Activated CD8-positive, alpha-beta T cell treated with anti-CD3 and anti-CD28 coated beads for 36 hours (primary cell): ENCODE data around the gene ALKBH3. TPM values are rescaled to one million over a fixed set of nuclear protein-coding genes. Genes with fewer than 3 reads are reported as not detected.

ENCODE experiments used
- ATAC-seq: fragments of 200-7000 bp; cut with Tn5 transposase; one replicate; pipeline ENCODE4 v1.10.0; 2021; ENCODE audit warnings: mild to moderate bottlenecking, moderate library complexity
- CTCF ChIA-PET: fragments of 350-600 bp; sonication (Branson Sonifier 250); formaldehyde crosslinking; loops from one replicate; lab custom pipeline; 2021; ENCODE audit warnings: antibody characterized with exemption; lab: Charles Lee
- POLR2A ChIA-PET: fragments of 350-600 bp; sonication (Branson Sonifier 250); formaldehyde crosslinking; loops from one replicate; lab custom pipeline; 2021; ENCODE audit warnings: antibody characterized with exemption; lab: Charles Lee
- DNase-seq: peaks from one replicate; pipeline ENCODE4 v3.0.0-alpha.2; 2020
- H3K27ac Mint-ChIP-seq: one replicate; pipeline ENCODE4 v1.8.0; 2021; ENCODE audit warnings: mild to moderate bottlenecking, mixed read lengths
- H3K27me3 Mint-ChIP-seq: one replicate; pipeline ENCODE4 v1.8.0; 2021; ENCODE audit warnings: mixed read lengths
- H3K36me3 Mint-ChIP-seq: one replicate; pipeline ENCODE4 v1.8.0; 2021; ENCODE audit warnings: low read depth, mixed read lengths
- H3K4me1 Mint-ChIP-seq: one replicate; pipeline ENCODE4 v1.8.0; 2021; ENCODE audit warnings: low read depth, mixed read lengths
- H3K4me3 Mint-ChIP-seq: one replicate; pipeline ENCODE4 v1.8.0; 2021; ENCODE audit warnings: mild to moderate bottlenecking, moderate library complexity, mixed read lengths
- H3K9me3 Mint-ChIP-seq: one replicate; pipeline ENCODE4 v1.8.0; 2021; ENCODE audit warnings: mixed read lengths
- intact Hi-C: fragments of 100-400 bp; cut with micrococcal nuclease; formaldehyde crosslinking; loops from one replicate; pipeline ENCODE4 v1.10.0; 2022
- total RNA-seq, 2 experiments: library from RNA; stranded (reverse); gene quantifications; one replicate each; pipeline ENCODE4 v1.2.3, GENCODE V29; 2021
- TF ChIP-seq, protein P1 (sequence below): fragments of 200-600 bp; IDR thresholded peaks from one replicate; pipeline ENCODE4 v1.8.0; 2022; ENCODE audit warnings: antibody characterized with exemption, mild to moderate bottlenecking

ALKBH3 gene
- total RNA-seq, 2 experiments from 2014 or later = 40.1 to 48.4 TPM

DNA sequence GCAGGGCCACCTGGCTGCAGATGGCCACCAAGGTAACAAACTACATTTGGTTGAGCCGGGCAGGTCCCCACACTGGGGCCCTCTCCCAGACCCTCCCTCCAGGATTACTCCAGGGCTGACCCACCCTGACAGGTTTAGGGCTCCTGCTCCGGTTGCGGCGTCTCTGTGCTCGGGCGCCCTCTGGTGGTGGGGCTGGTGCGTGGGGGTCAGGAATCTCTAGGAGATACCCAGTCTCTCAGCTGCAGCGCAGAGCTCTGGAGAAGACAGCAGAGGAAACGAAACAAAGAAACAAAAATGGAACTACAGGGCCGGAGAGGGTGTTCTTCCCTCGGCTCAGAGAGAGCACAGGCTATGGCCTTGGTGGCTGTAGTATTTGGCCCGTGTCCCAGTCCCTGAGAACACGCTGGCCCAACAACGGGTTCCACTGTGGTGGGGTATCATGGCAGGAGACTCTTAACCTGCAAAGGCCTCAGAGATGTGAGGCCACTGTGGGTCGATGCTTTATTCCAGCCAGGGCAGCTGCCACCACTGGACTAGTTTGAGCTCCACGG lies 64.2 kb downstream of the ALKBH3 start:
- ATAC-seq = peak; percentile 44
- no peak overlapping the region for H3K27ac Mint-ChIP-seq
- CTCF ChIA-PET = interaction anchor here (0.6 to 11.2 kb wide), 15 partner anchors 14 to 119 kb away, joined by 3 to 108 read pairs (median 3); no protein-coding TSS in a partner anchor
- H3K4me3 Mint-ChIP-seq = peak overlapping the region; percentile 79
- H3K36me3 Mint-ChIP-seq = no peaks in the 10 kb centered on the region
- DNase-seq = peak; percentile 84
- POLR2A ChIA-PET = no interaction called here
- TF ChIP-seq, protein P1, sequence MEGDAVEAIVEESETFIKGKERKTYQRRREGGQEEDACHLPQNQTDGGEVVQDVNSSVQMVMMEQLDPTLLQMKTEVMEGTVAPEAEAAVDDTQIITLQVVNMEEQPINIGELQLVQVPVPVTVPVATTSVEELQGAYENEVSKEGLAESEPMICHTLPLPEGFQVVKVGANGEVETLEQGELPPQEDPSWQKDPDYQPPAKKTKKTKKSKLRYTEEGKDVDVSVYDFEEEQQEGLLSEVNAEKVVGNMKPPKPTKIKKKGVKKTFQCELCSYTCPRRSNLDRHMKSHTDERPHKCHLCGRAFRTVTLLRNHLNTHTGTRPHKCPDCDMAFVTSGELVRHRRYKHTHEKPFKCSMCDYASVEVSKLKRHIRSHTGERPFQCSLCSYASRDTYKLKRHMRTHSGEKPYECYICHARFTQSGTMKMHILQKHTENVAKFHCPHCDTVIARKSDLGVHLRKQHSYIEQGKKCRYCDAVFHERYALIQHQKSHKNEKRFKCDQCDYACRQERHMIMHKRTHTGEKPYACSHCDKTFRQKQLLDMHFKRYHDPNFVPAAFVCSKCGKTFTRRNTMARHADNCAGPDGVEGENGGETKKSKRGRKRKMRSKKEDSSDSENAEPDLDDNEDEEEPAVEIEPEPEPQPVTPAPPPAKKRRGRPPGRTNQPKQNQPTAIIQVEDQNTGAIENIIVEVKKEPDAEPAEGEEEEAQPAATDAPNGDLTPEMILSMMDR = peak; percentile 86
- peaks cover 11% of the 10 kb centered on the region for H3K4me1 Mint-ChIP-seq
- no peaks in the 10 kb centered on the region for H3K9me3 Mint-ChIP-seq
- intact Hi-C loops = loop anchor here (1.0 kb wide), 1 partner anchor 55 kb away; no protein-coding TSS in a partner anchor
- H3K27me3 Mint-ChIP-seq = peaks cover 51% of the 10 kb centered on the region

DNA sequence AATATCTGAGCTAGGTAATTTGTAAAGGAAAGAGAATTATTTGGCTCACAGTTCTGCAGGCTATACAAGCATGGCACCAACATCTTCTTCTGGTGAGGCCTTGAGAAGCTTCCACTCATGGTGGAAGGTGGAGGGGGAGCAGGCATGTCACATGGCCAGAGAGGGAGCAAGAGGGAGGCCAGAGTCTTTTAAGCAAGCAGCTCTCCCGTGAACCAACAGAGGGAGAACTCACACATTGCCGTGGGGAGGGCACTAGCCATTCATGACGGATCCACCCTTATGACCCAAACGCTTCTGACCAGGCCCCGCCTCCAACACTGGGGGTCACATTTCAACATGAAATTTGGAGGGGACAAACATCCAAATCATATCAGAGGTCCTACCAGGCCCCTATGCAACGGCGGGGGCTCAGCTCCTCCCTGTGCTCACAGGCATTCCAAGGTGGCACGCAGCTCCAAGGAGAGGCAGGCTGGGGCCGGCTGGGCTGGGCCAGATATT lies 66.4 kb downstream of the ALKBH3 start:
- POLR2A ChIA-PET = interaction anchor here (0.6 kb wide), 1 partner anchor 14 kb away, joined by 3 read pairs; no protein-coding TSS in a partner anchor
- CTCF ChIA-PET = interaction anchor here (1.0 to 11.2 kb wide), 2 partner anchors 24 to 57 kb away, joined by 3 to 108 read pairs; no protein-coding TSS in a partner anchor

DNA sequence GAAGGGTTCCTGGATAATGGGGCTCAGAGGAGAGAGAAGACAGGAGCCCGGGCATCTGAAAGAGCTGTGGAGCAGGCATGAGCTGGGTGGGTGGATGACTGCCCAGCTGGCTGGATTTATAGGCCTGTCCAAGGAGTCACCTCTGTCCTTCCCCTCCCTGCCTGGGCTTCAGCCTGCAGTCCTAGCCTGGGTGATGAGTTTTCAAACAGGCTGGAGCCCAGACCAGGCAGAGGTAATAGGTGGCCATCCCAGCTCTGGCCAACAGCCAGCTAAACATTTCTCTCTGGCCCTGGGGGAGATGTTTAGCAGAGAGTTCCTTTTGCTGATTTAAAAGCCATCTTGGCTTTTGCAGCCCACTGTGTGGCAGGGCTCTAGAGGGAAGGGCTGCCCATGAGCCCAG lies 67.2 kb downstream of the ALKBH3 start:
- Mint-ChIP-seq H3K27me3 (peaks cover 52% of the 10 kb centered on the region), H3K27ac (no peak overlapping the region), H3K4me1 (peaks cover 9% of the 10 kb centered on the region), H3K4me3 (no peak overlapping the region), H3K9me3 (no peaks in the 10 kb centered on the region), H3K36me3 (no peaks in the 10 kb centered on the region)
- ChIA-PET POLR2A (no interaction called here), CTCF (interaction anchor here (1.1 to 11.2 kb wide), 2 partner anchors 57 to 146 kb away, joined by 3 to 108 read pairs; no protein-coding TSS in a partner anchor)
- ATAC-seq = no peak
- DNase-seq = no peak
- intact Hi-C loops = no loop called here
- TF ChIP-seq, protein P1 = no peak

More for the DNA sequence above, 66.4 kb downstream of the ALKBH3 start:
- Mint-ChIP-seq H3K9me3 (no peaks in the 10 kb centered on the region), H3K4me1 (peaks cover 9% of the 10 kb centered on the region), H3K27ac (no peak overlapping the region), H3K27me3 (peaks cover 47% of the 10 kb centered on the region), H3K4me3 (no peak overlapping the region), H3K36me3 (no peaks in the 10 kb centered on the region)
- DNase-seq (no peak), ATAC-seq (no peak)
- intact Hi-C loops = no loop called here
- TF ChIP-seq, protein P1 = no peak

DNA sequence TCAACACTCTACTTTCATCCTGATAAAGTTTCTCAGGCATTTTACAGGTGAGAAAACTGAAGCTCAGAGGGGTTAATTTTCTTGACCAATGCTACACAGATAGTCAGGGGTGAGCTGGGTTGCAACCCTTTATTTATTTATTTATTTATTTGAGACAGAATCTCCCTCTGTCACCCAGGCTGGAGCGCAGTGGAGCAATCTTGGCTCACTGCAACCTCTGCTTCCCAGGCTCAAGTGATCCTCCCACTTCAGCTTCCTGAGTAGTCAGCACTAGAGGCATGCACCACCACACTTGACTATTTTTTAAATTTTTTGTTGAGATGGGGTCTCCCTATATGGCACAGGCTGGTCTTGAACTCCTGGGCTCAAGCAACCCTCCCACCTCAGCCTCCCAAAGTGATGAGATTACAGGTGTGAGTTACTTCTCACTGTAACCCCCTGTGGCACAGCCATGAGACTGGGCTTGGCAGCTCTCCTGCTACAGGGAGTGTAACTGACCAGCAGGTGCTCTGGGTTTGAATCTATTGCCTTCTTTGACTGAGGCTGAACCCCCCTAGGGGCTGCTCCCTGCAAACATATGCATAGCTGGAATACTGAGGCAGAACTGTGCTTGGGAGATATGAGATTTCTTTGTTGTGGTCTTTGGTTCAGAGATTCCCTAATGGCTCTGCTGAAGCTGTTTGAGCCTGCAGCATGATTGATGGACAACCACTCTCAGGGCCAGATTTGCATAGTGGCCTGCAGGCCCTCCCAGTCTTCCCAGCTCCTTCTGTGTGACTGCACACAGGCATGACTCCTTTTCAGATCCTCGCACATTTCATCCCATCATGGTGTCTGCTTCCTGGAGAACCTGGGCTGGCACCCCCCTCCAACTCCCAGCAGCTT lies 68.0 kb downstream of the ALKBH3 start:
- POLR2A ChIA-PET = no interaction called here
- peaks cover 50% of the 10 kb centered on the region for H3K27me3 Mint-ChIP-seq
- no peak overlapping the region for H3K27ac Mint-ChIP-seq
- CTCF ChIA-PET = interaction anchor here (1.1 to 11.2 kb wide), 3 partner anchors 58 to 146 kb away, joined by 3 to 108 read pairs (median 3); no protein-coding TSS in a partner anchor
- no peaks in the 10 kb centered on the region for H3K9me3 Mint-ChIP-seq
- DNase-seq (no peak), ATAC-seq (no peak)
- H3K36me3 Mint-ChIP-seq = no peaks in the 10 kb centered on the region
- intact Hi-C loops = no loop called here
- H3K4me3 Mint-ChIP-seq = no peak overlapping the region
- H3K4me1 Mint-ChIP-seq = peaks cover 6% of the 10 kb centered on the region
- TF ChIP-seq, protein P1 = no peak
